Measurements from ENCODE around the gene CHRNB1.
"Not testable (repeated sequence)": the region's sequence is repeated elsewhere in the genome, so short reads cannot be mapped to it uniquely, and the experiment has no call there.

DNA sequence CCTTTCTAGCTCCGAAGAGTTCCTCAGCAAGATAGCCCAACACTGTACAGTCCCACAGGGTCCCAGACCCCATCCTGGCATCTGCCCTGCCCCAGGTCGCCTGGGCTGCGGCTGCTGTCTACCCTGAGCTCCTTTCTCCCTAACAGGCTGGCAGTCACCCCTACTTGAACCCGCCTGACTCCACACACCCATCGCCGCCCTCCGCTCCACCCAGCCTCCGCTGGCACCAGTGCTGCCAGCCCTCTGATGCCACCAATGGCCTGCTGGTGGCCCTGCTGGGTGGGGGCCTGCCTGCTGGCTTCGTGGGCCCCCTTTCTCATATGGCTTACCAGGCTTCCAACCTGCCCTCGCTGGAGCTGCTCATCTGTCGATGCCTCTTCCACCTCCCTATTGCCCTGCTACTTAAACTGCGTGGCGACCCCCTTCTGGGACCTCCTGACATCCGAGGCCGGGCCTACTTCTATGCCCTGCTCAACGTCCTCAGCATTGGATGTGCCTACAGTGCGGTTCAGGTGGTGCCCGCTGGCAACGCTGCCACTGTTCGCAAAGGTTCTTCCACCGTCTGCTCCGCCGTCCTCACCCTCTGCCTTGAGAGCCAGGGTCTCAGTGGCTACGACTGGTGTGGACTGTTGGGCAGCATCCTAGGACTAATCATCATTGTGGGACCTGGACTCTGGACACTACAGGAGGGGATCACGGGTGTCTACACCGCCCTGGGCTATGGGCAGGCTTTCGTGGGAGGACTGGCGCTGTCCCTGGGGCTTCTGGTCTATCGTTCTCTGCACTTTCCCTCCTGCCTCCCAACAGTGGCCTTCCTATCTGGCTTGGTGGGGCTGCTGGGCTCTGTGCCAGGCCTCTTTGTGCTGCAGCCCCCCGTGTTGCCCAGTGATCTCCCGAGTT, 37.2 kb downstream of the CHRNB1 start:
- TF ChIP-seq, protein P1, sequence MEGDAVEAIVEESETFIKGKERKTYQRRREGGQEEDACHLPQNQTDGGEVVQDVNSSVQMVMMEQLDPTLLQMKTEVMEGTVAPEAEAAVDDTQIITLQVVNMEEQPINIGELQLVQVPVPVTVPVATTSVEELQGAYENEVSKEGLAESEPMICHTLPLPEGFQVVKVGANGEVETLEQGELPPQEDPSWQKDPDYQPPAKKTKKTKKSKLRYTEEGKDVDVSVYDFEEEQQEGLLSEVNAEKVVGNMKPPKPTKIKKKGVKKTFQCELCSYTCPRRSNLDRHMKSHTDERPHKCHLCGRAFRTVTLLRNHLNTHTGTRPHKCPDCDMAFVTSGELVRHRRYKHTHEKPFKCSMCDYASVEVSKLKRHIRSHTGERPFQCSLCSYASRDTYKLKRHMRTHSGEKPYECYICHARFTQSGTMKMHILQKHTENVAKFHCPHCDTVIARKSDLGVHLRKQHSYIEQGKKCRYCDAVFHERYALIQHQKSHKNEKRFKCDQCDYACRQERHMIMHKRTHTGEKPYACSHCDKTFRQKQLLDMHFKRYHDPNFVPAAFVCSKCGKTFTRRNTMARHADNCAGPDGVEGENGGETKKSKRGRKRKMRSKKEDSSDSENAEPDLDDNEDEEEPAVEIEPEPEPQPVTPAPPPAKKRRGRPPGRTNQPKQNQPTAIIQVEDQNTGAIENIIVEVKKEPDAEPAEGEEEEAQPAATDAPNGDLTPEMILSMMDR (IDR thresholded peaks at IDR 0.05; ENCODE audit: borderline replicate concordance, extremely low read depth, low read length, poor library complexity, severe bottlenecking): not testable (repeated sequence)
- TF ChIP-seq EZH2 (IDR thresholded peaks at IDR 0.05; ENCODE audit: borderline replicate concordance, low read depth, low read length, severe bottlenecking): not testable (repeated sequence)
